T-helper 2 cell treated with Interferon-gamma antibody and Interleukin-4, amounts not matched to agents 5 μg/mL and 100 μg/mL, for 36 hours (primary cell): ENCODE results near the gene GPAT2.
"Not testable (repeated sequence)": the region's sequence is repeated elsewhere in the genome, so short reads cannot be mapped to it uniquely, and the experiment has no call there.

Experiments used
- DNase-seq: peaks from one replicate; pipeline ENCODE4 v3.0.0; 2021; ENCODE audit warnings: low spot score
- H3K27ac Mint-ChIP-seq: one replicate; pipeline ENCODE4 v1.8.0; 2021; ENCODE audit warnings: mild to moderate bottlenecking, mixed read lengths
- H3K27me3 Mint-ChIP-seq: one replicate; pipeline ENCODE4 v1.8.0; 2021; ENCODE audit warnings: low read depth, mixed read lengths
- H3K36me3 Mint-ChIP-seq: one replicate; pipeline ENCODE4 v1.8.0; 2021; ENCODE audit warnings: low read depth, mixed read lengths
- H3K4me1 Mint-ChIP-seq: one replicate; pipeline ENCODE4 v1.8.0; 2021; ENCODE audit warnings: low read depth, mixed read lengths
- H3K4me3 Mint-ChIP-seq: one replicate; pipeline ENCODE4 v1.8.0; 2022; ENCODE audit warnings: mild to moderate bottlenecking, moderate library complexity, mixed read lengths
- H3K9me3 Mint-ChIP-seq: one replicate; pipeline ENCODE4 v1.8.0; 2021; ENCODE audit warnings: mixed read lengths

The GPAT2 gene

GRCh38 chr2:95991351-95992094 is 43.2 kb downstream of the GPAT2 start, which contains the start of gene ANKRD36C:
Gene ANKRD36C (minus strand): TSS chr2:95991824. CDS start chr2:95991708, 116 bp downstream.
- peak; percentile 41 for DNase-seq

GRCh38 chr2:95990884-95991283 is 43.8 kb downstream of the GPAT2 start:
- H3K36me3 Mint-ChIP-seq, H3K9me3 Mint-ChIP-seq, DNase-seq, H3K4me1 Mint-ChIP-seq: not testable (repeated sequence)
- H3K27me3 Mint-ChIP-seq = peaks cover 17% of the 10 kb centered on the region
- H3K27ac Mint-ChIP-seq = peak overlapping the region; percentile 80
- peak overlapping the region; percentile 77 for H3K4me3 Mint-ChIP-seq

More at GRCh38 chr2:95991351-95992094, 43.2 kb downstream of the GPAT2 start, which contains the start of gene ANKRD36C:
- Mint-ChIP-seq H3K4me3 (peak within 1 kb of the TSS; percentile 90), H3K27ac (peak within 1 kb of the TSS; percentile 97), H3K27me3 (peaks cover 21% of the 10 kb centered on the region)
- H3K36me3 Mint-ChIP-seq, H3K9me3 Mint-ChIP-seq, H3K4me1 Mint-ChIP-seq: not testable (repeated sequence)
